OCI-LY7 (cell line): Measurements from ENCODE around the gene HOXA4. TPM values are rescaled to one million over a fixed set of nuclear protein-coding genes. Genes with fewer than 3 reads are reported as not detected.
A peak's percentile ranks its signal among the peaks of the same experiment; 100 is the strongest.

Experiments
- BruUV-seq: library from RNA; stranded (reverse); fragments of 400-500 nt; replicated peaks from 2 replicates; lab custom pipeline; 2021; lab: Mats Ljungman, UMichigan
- CTCF ChIA-PET: fragments of 300-600 bp; sonication (Branson Sonifier 250); formaldehyde crosslinking; loops from one replicate; lab custom pipeline; 2022; ENCODE audit warnings: antibody characterized with exemption; ENCODE audit not compliant: unreplicated experiment; lab: Charles Lee
- POLR2A ChIA-PET: fragments of 300-600 bp; sonication (Branson Sonifier 250); formaldehyde crosslinking; loops from one replicate; lab custom pipeline; 2022; ENCODE audit warnings: antibody characterized with exemption; lab: Charles Lee
- DNase-seq: peaks from one replicate; pipeline ENCODE4 v3.0.0-alpha.2; 2015; ENCODE audit warnings: low spot score
- H2AFZ ChIP-seq: fragments of 200-600 bp; sonication (generic), shearing (Covaris generic); 2 replicates; pipeline ENCODE4 v1.6.1; 2014; ENCODE audit warnings: mild to moderate bottlenecking, antibody characterized with exemption, low read length, moderate library complexity
- H3K27ac ChIP-seq: fragments of 200-600 bp; sonication (generic); 2 replicates; pipeline ENCODE4 v1.5.1; 2014; ENCODE audit warnings: mixed run types, low read depth, mild to moderate bottlenecking, moderate library complexity, low read length, inconsistent platforms; ENCODE audit not compliant: poor library complexity, severe bottlenecking
- H3K36me3 ChIP-seq: fragments of 200-600 bp; sonication (generic); 2 replicates; pipeline ENCODE4 v1.6.1; 2014; ENCODE audit warnings: mild to moderate bottlenecking, antibody characterized with exemption, low read length, moderate library complexity, mixed read lengths; ENCODE audit not compliant: insufficient read depth
- H3K4me1 ChIP-seq: fragments of 200-600 bp; sonication (generic); 2 replicates; pipeline ENCODE4 v1.5.1; 2014; ENCODE audit warnings: mild to moderate bottlenecking, low read length; ENCODE audit not compliant: insufficient read depth, poor library complexity, severe bottlenecking
- H3K4me2 ChIP-seq: fragments of 200-600 bp; sonication (generic); 2 replicates; pipeline ENCODE4 v1.6.1; 2014; ENCODE audit warnings: mild to moderate bottlenecking, low read length
- H3K4me3 ChIP-seq: fragments of 200-600 bp; sonication (generic); 2 replicates; pipeline ENCODE4 v1.5.1; 2014; ENCODE audit warnings: mild to moderate bottlenecking, low read depth, low read length; ENCODE audit not compliant: poor library complexity, severe bottlenecking
- H3K79me2 ChIP-seq: fragments of 200-600 bp; sonication (generic); 2 replicates; pipeline ENCODE4 v1.6.1; 2016; ENCODE audit warnings: low read depth, mild to moderate bottlenecking, low read length, moderate library complexity, mixed read lengths; ENCODE audit not compliant: insufficient read depth
- H3K9me2 ChIP-seq: fragments of 200-600 bp; sonication (generic); 2 replicates; pipeline ENCODE4 v1.6.1; 2016; ENCODE audit warnings: mild to moderate bottlenecking, low read length, mixed read lengths; ENCODE audit not compliant: insufficient read depth
- H3K9me3 ChIP-seq: fragments of 200-600 bp; sonication (generic); 2 replicates; pipeline ENCODE4 v1.6.1; 2014; ENCODE audit warnings: mild to moderate bottlenecking, mixed run types, low read length, mixed read lengths
- H4K20me1 ChIP-seq: fragments of 200-600 bp; sonication (generic); 2 replicates; pipeline ENCODE4 v1.6.1; 2014; ENCODE audit warnings: mild to moderate bottlenecking, antibody characterized with exemption, low read length, moderate library complexity, mixed read lengths; ENCODE audit not compliant: insufficient read depth
- EZH2phosphoT487 ChIP-seq: fragments of 200-600 bp; sonication (generic); IDR thresholded peaks from 2 replicates; pipeline ENCODE4 v1.6.1; 2018; ENCODE audit warnings: low read depth, borderline replicate concordance, mild to moderate bottlenecking, mixed run types, antibody characterized with exemption, low read length, moderate library complexity, mixed read lengths
- intact Hi-C: fragments of 100-400 bp; cut with micrococcal nuclease; formaldehyde crosslinking; loops from one replicate; pipeline ENCODE4 v1.10.0; 2022; ENCODE audit not compliant: unreplicated experiment
- total RNA-seq, 2 experiments: library from RNA; depleted of rRNA in 1 of 2; stranded (reverse); fragments of >200 nt in 1 of 2; shearing (Covaris generic) in 1 of 2; gene quantifications; 2 replicates each; pipeline ENCODE4 v1.2.3, GENCODE V29; 2014 to 2022
- TF ChIP-seq, protein P1 (sequence below): fragments of 200-600 bp; sonication (generic); conservative IDR thresholded peaks from 2 replicates; pipeline ENCODE4 v1.5.1; 2014; ENCODE audit warnings: mild to moderate bottlenecking, antibody characterized with exemption, low read length, moderate library complexity, mixed read lengths

Gene HOXA4
- total RNA-seq, 2 experiments from 2014 or later, result 2.0 TPM; not detected in 1

DNA sequence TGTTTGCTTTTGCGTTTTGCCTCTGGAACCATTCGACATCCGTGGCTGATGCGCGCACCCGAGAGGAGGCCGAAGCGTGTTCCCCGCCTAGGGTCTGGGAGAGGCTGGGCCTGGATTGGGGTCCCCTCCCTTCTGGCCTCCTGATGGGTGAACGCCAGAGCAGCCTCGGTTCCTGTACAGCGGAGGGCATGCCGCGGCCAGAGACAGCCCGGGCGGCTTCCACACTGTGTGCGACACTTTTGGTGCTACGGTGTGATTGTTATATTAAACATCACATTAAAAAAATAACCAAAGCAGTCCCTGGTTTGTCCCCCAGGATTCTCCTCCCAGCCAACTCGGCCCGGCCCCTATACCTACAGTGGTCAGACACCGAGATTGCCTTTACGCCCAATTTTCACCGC is 29.6 kb upstream of the HOXA4 start:
- no peaks in the 10 kb centered on the region for H3K36me3 ChIP-seq
- H2AFZ ChIP-seq, result peak overlapping the region; percentile 90
- H3K4me2 ChIP-seq, result peak overlapping the region; percentile 77
- CTCF ChIA-PET, result no interaction called here
- no peak for TF ChIP-seq EZH2phosphoT487
- TF ChIP-seq, protein P1, sequence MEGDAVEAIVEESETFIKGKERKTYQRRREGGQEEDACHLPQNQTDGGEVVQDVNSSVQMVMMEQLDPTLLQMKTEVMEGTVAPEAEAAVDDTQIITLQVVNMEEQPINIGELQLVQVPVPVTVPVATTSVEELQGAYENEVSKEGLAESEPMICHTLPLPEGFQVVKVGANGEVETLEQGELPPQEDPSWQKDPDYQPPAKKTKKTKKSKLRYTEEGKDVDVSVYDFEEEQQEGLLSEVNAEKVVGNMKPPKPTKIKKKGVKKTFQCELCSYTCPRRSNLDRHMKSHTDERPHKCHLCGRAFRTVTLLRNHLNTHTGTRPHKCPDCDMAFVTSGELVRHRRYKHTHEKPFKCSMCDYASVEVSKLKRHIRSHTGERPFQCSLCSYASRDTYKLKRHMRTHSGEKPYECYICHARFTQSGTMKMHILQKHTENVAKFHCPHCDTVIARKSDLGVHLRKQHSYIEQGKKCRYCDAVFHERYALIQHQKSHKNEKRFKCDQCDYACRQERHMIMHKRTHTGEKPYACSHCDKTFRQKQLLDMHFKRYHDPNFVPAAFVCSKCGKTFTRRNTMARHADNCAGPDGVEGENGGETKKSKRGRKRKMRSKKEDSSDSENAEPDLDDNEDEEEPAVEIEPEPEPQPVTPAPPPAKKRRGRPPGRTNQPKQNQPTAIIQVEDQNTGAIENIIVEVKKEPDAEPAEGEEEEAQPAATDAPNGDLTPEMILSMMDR, result no peak
- BruUV-seq, result no TSS peak
- H3K9me2 ChIP-seq, result no peaks in the 10 kb centered on the region
- H3K4me3 ChIP-seq, result peak overlapping the region; percentile 67
- H3K27ac ChIP-seq, result no peak overlapping the region
- DNase-seq, result no peak
- POLR2A ChIA-PET, result interaction anchor here (0.7 kb wide), 2 partner anchors 9 to 33 kb away, joined by 3 read pairs; no protein-coding TSS in a partner anchor
- no peaks in the 10 kb centered on the region for H3K9me3 ChIP-seq
- no peaks in the 10 kb centered on the region for H4K20me1 ChIP-seq
- H3K4me1 ChIP-seq, result peaks cover 20% of the 10 kb centered on the region
- no peaks in the 10 kb centered on the region for H3K79me2 ChIP-seq
- intact Hi-C loops, result loop anchor here (2.0 to 5.0 kb wide), 3 partner anchors 307 to 658 kb away; no protein-coding TSS in a partner anchor

DNA sequence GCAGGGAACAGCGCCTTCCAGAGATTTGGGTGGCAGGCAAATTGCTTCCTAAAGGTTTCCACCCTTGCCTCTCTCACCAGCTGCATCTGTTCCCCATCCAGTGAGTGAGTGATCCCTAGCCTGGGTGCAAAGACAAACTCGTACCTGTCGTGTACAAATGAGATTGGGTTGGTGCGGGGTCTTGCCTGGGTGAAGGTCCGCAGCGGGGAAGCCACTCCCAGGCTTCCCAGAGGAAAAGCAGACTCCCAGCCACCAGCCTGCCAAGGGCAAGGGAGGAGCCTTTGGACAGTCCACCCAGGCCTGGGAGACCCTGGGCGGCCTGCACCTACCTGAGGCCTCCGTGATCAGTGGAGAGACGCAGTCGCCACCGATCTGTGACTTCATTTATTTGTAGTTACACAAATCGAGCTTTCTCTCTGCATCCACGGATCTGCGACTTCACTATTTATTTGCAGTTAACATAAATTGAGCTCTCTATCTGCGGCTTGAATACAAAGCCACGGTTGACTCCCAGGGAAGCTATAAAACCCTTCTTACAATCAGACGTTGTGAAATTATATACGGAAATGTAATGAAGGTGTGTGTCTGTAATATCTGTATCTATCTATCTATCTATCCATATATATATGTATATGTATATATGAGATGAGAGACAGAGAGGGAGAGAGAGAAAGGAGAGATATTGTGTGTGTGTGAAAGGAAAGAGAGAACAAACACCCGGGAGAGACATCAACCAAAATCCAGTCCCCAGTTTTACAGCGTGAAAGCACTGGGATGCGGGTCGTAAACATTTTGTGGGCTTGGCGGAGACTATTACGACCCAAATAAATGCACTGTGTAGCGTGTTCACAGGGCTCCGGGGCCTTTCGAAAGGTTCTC is 28.9 kb upstream of the HOXA4 start:
- no peak overlapping the region for H3K27ac ChIP-seq
- peaks cover 26% of the 10 kb centered on the region for H3K4me1 ChIP-seq
- ChIA-PET CTCF (no interaction called here), POLR2A (interaction anchor here (0.6 to 1.1 kb wide), 3 partner anchors 9 to 762 kb away, joined by 3 to 4 read pairs (median 3); no protein-coding TSS in a partner anchor)
- no peaks in the 10 kb centered on the region for H3K9me3 ChIP-seq
- peak overlapping the region; percentile 77; the same call in 1 of the 2 replicates for H3K4me2 ChIP-seq
- peak overlapping the region; percentile 90; the same call in 1 of the 2 replicates for H2AFZ ChIP-seq
- DNase-seq, result no peak
- no peaks in the 10 kb centered on the region for H3K79me2 ChIP-seq
- H3K9me2 ChIP-seq, result no peaks in the 10 kb centered on the region
- intact Hi-C loops, result loop anchor here (2.0 to 10.0 kb wide), 4 partner anchors 307 to 1265 kb away; no protein-coding TSS in a partner anchor
- no peaks in the 10 kb centered on the region for H4K20me1 ChIP-seq
- TF ChIP-seq, protein P1, result no peak
- no peak for TF ChIP-seq EZH2phosphoT487
- no TSS peak for BruUV-seq
- no peaks in the 10 kb centered on the region for H3K36me3 ChIP-seq
- H3K4me3 ChIP-seq, result no peak overlapping the region
